Esophagus muscularis mucosa (tissue), 3 donors: ENCODE data around the gene RAD18.

Experiments
- POLR2AphosphoS5 ChIP-seq, 2 donors: sonication (generic); formaldehyde crosslinking; IDR thresholded peaks; one replicate each; pipeline ENCODE4 v1.6.1; 2017; ENCODE audit warnings: antibody characterized with exemption in 2 of 2
- TF ChIP-seq, protein P1 (sequence below), 3 experiments: fragments of 200-600 bp in 2 of 3; fragments of 450-650 bp in 1 of 3; sonication (generic) in 2 of 3; IDR thresholded peaks; one replicate each; pipeline ENCODE4 v1.5.1; 2017 to 2019; ENCODE audit warnings: antibody characterized with exemption in 3 of 3, mild to moderate bottlenecking in 2 of 3, moderate library complexity in 1 of 3

DNA sequence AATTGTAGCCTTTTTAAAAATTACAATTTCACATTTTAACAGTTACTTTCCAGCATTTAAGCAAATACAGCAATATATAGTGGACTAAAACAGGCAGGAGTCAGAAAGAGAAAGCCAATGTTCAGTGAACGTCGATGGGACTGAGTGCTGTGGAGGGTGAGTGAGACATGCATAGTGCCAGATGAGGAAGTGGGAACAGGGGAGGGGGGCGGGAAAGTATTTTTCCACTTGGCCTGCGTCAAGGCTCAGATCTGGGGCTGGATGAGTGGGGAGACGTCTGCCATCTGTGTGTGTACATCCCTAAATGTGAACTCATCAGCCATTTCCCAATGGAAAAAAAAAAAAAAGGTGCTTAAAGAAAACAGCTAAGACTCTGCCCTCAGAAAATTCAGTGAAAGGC lies 19.2 kb upstream of the RAD18 start:
- TF ChIP-seq, protein P1, sequence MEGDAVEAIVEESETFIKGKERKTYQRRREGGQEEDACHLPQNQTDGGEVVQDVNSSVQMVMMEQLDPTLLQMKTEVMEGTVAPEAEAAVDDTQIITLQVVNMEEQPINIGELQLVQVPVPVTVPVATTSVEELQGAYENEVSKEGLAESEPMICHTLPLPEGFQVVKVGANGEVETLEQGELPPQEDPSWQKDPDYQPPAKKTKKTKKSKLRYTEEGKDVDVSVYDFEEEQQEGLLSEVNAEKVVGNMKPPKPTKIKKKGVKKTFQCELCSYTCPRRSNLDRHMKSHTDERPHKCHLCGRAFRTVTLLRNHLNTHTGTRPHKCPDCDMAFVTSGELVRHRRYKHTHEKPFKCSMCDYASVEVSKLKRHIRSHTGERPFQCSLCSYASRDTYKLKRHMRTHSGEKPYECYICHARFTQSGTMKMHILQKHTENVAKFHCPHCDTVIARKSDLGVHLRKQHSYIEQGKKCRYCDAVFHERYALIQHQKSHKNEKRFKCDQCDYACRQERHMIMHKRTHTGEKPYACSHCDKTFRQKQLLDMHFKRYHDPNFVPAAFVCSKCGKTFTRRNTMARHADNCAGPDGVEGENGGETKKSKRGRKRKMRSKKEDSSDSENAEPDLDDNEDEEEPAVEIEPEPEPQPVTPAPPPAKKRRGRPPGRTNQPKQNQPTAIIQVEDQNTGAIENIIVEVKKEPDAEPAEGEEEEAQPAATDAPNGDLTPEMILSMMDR (IDR thresholded peaks at IDR 0.05) = no peak
- no peak for TF ChIP-seq POLR2AphosphoS5 (IDR thresholded peaks at IDR 0.05)
